ENCODE measurements around the gene FGF14.

Gene FGF14

DNA sequence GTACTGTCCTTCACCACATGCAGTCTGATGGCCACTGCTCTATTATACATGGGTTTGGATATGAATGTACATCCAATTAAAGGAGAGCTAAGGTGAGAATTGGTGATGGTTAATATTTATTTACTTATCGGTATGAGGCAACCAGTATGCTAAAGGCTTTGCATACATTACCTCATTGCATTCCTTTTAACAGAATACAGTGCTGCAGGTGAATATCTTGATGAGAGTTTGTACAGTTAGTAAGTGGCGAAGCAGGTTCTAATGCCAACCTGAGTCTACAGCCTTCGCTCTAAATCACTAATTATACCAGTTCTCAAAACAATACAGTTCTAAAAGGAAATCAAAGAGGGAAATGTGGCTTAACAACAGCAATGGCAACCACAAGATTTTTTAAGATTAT is 665.3 kb downstream of the FGF14 start:
- ATAC-seq (no peak), DNase-seq (no peak)
- Mint-ChIP-seq H3K4me3 (no peak overlapping the region), H3K4me1 (no peaks in the 10 kb centered on the region), H3K27me3 (no peaks in the 10 kb centered on the region), H3K27ac (no peak overlapping the region), H3K9me3 (no peaks in the 10 kb centered on the region), H3K36me3 (ENCODE audit: low read depth) (no peaks in the 10 kb centered on the region)

DNA sequence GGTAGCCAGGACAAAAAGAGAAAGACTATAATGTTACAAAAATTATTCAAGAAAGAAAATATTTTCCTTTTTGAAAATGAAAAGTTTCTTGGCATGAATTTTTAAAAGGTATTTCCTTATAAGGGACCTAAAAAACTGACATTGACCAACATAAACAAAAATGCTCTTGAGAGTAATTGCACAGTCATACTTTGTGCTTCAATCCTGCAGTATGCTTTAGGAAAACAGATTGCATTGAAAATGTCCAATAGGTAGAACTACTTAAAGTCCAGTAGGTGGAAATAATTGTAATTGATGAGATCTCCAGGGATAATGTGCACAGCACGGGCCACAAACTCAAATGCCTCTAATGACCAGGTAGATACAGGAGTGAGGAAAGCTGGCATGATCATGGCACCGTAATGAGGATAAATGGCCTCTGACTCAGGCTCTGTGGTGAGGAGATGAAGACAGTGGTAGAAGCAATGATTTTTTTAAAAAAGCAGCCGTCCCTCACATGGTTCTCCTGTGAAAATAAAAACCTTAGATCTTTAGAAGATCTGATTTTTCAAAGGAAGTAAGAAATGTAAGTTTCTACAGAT is 671.3 kb downstream of the FGF14 start:
- no peak overlapping the region for H3K27ac Mint-ChIP-seq
- ATAC-seq (no peak), DNase-seq (no peak)
- no peaks in the 10 kb centered on the region for H3K9me3 Mint-ChIP-seq
- H3K4me1 Mint-ChIP-seq, result no peaks in the 10 kb centered on the region
- no peak overlapping the region for H3K4me3 Mint-ChIP-seq
- H3K36me3 Mint-ChIP-seq (ENCODE audit: low read depth), result no peaks in the 10 kb centered on the region
- no peaks in the 10 kb centered on the region for H3K27me3 Mint-ChIP-seq

DNA sequence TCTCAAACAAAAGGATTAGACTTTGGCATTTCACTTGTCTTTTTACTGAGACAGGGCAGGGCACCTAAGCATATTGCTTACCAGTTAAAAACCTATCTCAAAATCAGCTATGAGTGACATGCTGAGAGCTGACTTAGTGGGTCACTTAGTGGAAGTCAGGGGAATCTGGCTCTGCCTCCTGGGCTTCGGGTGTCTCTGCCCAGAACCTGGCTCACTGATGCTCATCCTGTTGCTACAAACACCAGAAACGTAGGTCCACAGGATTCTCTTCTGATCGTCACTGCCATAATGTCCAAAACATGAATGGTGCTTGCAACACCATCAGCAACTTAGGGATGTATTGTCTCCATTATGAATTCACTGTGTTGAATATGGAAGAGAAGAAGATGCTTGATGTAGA is 673.2 kb downstream of the FGF14 start:
- DNase-seq (no peak), ATAC-seq (no peak)
- Mint-ChIP-seq H3K36me3 (ENCODE audit: low read depth) (no peaks in the 10 kb centered on the region), H3K4me3 (no peak overlapping the region), H3K9me3 (no peaks in the 10 kb centered on the region), H3K27ac (no peak overlapping the region), H3K4me1 (no peaks in the 10 kb centered on the region), H3K27me3 (no peaks in the 10 kb centered on the region)

DNA sequence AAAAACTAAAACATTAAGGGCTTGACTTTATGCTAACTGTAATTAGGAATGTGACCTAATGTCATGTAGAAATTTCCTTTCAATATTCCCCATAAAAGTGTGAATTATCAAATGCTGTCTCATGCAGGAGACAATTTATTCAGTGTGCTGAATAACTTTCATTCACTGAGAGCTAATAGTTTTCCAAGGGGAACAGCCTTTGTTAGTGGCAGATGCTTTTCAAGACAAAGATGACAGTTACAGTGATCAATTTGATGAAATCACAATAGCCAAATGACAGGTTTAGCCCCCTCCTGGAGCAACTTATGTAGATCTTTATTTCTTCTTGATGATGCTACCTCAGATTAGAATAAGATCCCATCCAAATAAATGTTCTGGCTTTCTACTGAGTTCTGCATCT is 673.8 kb downstream of the FGF14 start:
- no peaks in the 10 kb centered on the region for H3K4me1 Mint-ChIP-seq
- no peak for ATAC-seq
- no peaks in the 10 kb centered on the region for H3K27me3 Mint-ChIP-seq
- no peaks in the 10 kb centered on the region for H3K9me3 Mint-ChIP-seq
- DNase-seq, result no peak
- H3K27ac Mint-ChIP-seq, result no peak overlapping the region
- no peaks in the 10 kb centered on the region for H3K36me3 Mint-ChIP-seq (ENCODE audit: low read depth)
- no peak overlapping the region for H3K4me3 Mint-ChIP-seq

DNA sequence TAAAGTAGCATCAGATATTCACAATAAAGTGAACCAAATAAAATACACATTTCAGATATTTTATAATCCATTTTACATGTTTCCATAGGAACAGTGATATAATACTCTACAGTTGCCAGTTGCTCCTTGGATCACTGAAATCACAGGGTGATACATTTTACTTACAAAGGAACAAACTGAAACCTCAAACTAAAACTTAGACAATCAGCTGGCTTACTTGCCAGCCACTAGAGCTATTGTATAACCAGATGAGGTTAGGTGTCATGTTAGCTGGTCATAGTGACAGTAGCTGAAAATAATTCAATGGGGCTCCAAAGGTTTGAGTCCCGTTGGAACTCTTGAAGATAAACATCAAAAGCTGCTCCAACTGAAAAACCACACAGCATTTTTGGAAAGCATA is 674.7 kb downstream of the FGF14 start:
- no peak for DNase-seq
- Mint-ChIP-seq H3K4me1 (no peaks in the 10 kb centered on the region), H3K27ac (no peak overlapping the region), H3K27me3 (no peaks in the 10 kb centered on the region), H3K9me3 (no peaks in the 10 kb centered on the region), H3K36me3 (ENCODE audit: low read depth) (no peaks in the 10 kb centered on the region), H3K4me3 (no peak overlapping the region)
- ATAC-seq, result no peak

DNA sequence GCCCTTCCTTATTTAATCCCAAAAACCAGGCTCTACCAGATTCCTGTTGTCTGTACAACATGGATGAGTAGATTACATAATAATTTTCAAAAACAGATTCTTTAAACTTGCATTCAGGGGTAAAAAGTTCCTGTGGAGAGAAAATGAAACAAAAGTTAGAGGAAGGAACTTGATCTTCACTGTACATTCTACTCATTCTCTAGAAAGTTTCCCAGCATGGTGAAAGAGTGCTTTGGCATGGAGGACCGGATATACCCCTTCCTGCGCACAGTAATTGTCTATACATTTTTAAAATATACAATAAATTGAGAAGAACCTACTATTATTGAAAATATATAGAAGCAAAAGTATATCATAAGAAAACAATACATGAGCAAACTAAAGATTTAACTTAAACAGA is 675.2 kb downstream of the FGF14 start:
- Mint-ChIP-seq H3K4me3 (no peak overlapping the region), H3K36me3 (ENCODE audit: low read depth) (no peaks in the 10 kb centered on the region), H3K9me3 (no peaks in the 10 kb centered on the region), H3K4me1 (no peaks in the 10 kb centered on the region), H3K27me3 (no peaks in the 10 kb centered on the region), H3K27ac (no peak overlapping the region)
- DNase-seq (no peak), ATAC-seq (no peak)

DNA sequence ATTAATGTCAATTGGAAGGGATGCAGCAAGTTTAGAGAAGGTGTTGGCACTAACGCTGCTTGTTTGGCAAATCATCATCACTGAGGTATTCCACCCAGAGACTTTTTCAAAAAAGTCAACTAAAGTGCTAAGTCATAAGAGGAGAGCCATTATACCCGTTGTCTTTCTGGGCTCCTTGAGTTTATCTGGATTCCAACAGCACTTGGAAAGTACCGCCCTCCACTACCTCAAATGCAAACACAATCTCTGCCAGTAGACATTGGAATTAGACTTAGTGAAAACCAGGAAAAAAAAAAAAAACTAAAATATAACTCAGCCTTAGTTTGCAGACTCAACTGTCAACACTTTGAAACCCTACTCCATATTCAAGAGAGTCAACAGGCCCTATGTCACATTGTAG is 683.4 kb downstream of the FGF14 start:
- ATAC-seq (no peak), DNase-seq (no peak)
- Mint-ChIP-seq H3K4me3 (no peak overlapping the region), H3K9me3 (no peaks in the 10 kb centered on the region), H3K36me3 (ENCODE audit: low read depth) (no peaks in the 10 kb centered on the region), H3K27me3 (peaks cover 2% of the 10 kb centered on the region), H3K4me1 (no peaks in the 10 kb centered on the region), H3K27ac (no peak overlapping the region)

DNA sequence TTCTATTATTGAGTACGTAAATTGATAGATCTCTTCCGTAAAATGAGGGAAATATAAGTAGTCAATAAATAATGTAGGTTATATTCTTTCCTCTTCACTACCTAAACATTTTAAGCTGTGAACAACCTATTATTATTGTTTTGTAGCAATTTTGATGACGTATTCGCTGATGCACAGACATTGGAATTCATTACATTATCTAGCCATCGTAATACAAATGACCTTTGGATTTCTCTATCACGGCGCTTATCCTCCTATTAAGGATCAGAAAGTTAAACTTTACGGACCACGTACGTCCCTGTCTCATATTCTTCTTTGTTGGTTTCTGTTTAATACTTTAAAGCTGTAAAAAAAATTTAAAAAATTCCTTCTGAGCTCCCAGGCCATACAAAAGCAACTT is 684.5 kb downstream of the FGF14 start:
- H3K4me3 Mint-ChIP-seq, result no peak overlapping the region
- DNase-seq (no peak), ATAC-seq (no peak)
- no peaks in the 10 kb centered on the region for H3K9me3 Mint-ChIP-seq
- H3K36me3 Mint-ChIP-seq (ENCODE audit: low read depth), result no peaks in the 10 kb centered on the region
- H3K4me1 Mint-ChIP-seq, result no peaks in the 10 kb centered on the region
- peaks cover 2% of the 10 kb centered on the region for H3K27me3 Mint-ChIP-seq
- H3K27ac Mint-ChIP-seq, result no peak overlapping the region

DNA sequence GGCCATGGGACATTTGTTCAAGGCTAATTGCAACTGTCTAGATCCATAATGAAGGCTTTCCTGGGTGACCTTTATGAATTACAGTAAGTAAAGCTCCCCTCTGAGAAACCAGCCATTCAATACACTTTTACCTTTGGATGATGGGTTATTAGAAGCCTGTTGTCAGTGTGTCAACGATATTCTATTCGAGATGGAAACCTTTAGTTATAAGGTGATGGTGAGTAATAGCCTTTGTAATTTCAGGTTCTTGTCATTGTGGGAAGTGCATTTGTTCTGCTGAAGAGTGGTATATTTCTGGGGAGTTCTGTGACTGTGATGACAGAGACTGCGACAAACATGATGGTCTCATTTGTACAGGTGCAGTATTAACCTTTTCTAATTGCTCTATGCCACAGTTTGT is 687.7 kb downstream of the FGF14 start:
- Mint-ChIP-seq H3K9me3 (no peaks in the 10 kb centered on the region), H3K27ac (no peak overlapping the region), H3K4me1 (no peaks in the 10 kb centered on the region), H3K27me3 (peaks cover 11% of the 10 kb centered on the region), H3K36me3 (ENCODE audit: low read depth) (no peaks in the 10 kb centered on the region), H3K4me3 (no peak overlapping the region)
- DNase-seq, result no peak
- no peak for ATAC-seq

DNA sequence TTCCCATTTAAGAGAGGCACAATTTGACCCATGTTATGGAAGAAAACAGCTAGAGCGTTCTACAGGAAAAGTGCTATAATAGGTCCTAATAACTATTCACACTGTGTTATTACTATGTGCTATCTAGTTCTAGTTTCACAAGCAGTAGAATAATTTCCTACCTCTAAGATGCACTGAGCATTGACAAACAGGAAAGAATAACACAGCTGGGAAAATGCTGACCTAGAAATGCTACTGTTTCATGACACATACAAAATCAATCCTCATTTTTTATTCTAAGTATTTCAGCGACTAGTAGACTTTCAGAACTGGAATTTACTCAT is 689.9 kb downstream of the FGF14 start:
- Mint-ChIP-seq H3K4me1 (no peaks in the 10 kb centered on the region), H3K27me3 (peaks cover 9% of the 10 kb centered on the region), H3K4me3 (no peak overlapping the region), H3K27ac (no peak overlapping the region), H3K9me3 (no peaks in the 10 kb centered on the region), H3K36me3 (ENCODE audit: low read depth) (no peaks in the 10 kb centered on the region)
- ATAC-seq, result no peak
- DNase-seq, result no peak

DNA sequence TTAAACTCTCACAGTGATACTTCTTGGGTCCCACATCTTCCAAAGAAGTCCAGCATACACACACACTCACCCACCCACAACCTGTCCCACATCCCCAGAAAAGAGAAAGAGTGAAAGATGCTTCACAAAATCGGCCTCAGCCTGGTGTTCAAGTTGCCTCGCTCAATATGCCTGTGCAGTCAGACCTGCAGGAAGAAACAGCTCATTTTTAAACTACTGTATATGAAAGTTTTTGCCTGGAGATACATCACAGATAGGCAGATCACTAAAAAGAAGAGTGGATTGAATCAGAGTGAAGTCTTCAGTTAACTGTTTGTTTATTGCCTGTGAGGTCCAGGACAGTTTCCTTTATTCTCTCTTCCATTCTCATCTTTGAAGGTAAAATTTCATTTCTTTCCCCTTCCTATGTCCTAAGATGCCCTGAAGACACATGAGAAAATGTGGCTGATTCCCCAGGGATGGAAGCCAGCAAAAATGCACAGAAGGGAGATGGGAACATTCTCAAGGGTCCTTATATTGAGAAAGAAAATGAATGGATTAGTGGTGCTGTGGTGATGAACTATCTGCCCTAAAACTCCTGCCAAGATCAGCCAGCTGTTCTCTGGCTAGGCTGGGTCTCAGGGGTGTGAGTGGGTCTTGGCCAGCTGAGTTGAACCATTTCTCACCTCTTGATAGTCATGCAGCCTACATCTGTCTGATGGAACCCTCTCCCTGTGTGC is 690.4 kb downstream of the FGF14 start:
- Mint-ChIP-seq H3K9me3 (no peaks in the 10 kb centered on the region), H3K27ac (no peak overlapping the region), H3K27me3 (peaks cover 9% of the 10 kb centered on the region), H3K36me3 (ENCODE audit: low read depth) (no peaks in the 10 kb centered on the region), H3K4me1 (peaks cover 5% of the 10 kb centered on the region), H3K4me3 (no peak overlapping the region)
- ATAC-seq, result no peak
- no peak for DNase-seq

DNA sequence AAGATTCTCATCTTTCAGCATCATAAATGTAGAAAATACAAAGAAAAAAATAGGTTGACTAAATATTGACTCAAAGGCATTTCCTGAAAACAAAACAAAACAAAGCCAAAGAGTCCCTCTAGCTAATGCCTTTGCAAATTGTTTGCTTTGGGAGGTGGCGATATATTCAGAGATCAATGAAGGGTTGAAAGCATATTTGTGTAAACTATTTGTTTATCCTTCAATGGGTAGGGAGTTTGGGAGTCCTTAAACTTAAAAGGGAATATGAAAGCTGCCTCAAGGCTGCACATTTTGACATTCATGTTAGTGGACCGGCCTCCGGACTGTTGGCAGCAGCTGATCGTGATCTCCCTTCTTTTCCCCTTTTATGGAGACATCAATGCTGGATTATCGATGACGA is 691.9 kb downstream of the FGF14 start:
- Mint-ChIP-seq H3K4me3 (no peak overlapping the region), H3K9me3 (no peaks in the 10 kb centered on the region), H3K27me3 (peaks cover 12% of the 10 kb centered on the region), H3K27ac (no peak overlapping the region), H3K36me3 (ENCODE audit: low read depth) (no peaks in the 10 kb centered on the region), H3K4me1 (peaks cover 8% of the 10 kb centered on the region)
- ATAC-seq (no peak), DNase-seq (no peak)

DNA sequence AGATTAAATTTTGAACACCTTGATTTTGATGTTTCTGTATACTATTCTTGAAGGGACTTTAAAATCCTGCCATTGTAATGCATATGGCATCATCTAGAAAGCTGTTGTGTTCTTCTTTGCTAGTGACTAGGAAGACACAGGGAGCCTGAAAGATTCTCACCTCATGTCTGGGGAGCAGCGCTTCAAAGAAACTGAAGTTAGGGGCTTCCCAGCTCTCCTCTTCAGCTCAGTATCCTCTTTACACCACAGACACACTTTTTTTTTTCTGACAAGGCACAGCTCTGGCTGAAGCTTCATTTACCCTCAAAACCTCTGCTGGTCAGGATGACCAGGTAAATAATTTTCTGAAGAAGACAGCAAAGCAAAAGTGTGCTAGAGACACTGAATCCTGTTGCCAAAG is 693.7 kb downstream of the FGF14 start:
- ATAC-seq, result no peak
- Mint-ChIP-seq H3K36me3 (ENCODE audit: low read depth) (no peaks in the 10 kb centered on the region), H3K27me3 (peaks cover 14% of the 10 kb centered on the region)

DNA sequence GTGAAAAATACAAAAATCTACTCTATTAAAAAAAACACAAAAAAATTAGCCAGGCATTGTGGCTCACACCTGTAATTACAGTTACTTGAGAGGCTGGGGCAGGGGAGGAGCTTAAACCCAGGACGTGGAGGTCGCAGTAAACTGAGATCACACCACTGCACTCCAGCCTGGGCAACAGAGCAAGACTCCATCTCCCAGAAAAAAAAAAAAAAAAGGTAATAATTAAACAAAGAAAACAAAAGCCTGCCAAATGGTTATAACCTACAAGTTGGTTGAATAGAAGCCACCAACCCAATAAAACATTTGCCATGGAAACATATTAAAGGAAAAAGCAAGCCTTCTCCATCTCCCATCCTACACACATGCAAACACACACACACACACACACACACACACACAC is 694.2 kb downstream of the FGF14 start:
- H3K4me1 Mint-ChIP-seq, result peaks cover 8% of the 10 kb centered on the region
- H3K27ac Mint-ChIP-seq, result no peak overlapping the region

More for the DNA sequence above, 693.7 kb downstream of the FGF14 start:
- Mint-ChIP-seq H3K4me3 (no peak overlapping the region), H3K27ac (no peak overlapping the region), H3K4me1 (peaks cover 8% of the 10 kb centered on the region), H3K9me3 (no peaks in the 10 kb centered on the region)
- DNase-seq, result no peak

DNA sequence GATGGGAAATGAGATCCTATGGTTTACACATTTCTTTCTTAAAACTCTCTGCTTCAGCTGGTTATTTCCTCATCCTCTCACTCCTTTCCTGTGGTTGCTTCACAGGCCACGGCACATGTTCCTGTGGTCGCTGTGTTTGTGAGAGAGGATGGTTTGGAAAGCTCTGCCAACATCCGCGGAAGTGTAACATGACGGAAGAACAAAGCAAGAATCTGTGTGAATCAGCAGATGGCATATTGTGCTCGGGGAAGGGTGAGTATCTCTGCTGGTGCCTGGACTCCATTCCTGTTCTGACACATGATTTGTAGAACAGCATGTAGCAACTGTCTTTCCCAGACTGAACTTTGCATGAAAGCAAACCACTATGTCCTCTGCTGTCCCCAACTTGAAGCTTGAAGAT is 695.2 kb downstream of the FGF14 start:
- H3K4me3 Mint-ChIP-seq, result no peak overlapping the region

More for the DNA sequence above, 694.2 kb downstream of the FGF14 start:
- Mint-ChIP-seq H3K9me3 (no peaks in the 10 kb centered on the region), H3K36me3 (ENCODE audit: low read depth) (no peaks in the 10 kb centered on the region), H3K4me3 (no peak overlapping the region), H3K27me3 (peaks cover 14% of the 10 kb centered on the region)
- ATAC-seq, result no peak
- DNase-seq, result no peak

DNA sequence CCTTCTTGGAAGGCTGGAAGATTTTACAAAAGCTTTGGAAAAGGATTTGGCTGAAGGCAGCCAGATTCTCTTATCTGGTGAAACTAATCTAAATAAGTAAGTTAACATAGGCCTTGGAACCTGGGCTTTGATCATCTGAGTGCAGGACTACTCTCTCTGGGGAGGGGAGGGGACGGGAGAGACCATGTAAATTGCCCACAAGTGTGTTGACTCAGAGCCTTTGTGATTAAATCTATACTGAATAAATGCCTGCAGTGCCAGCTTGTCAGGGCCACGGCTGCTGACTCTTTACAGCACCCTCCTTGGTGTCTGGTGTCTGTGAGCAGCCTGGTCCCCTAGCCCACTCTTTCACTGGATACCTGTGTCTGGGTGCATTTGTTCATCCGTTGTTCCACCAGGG is 698.0 kb downstream of the FGF14 start:
- ATAC-seq, result no peak
- Mint-ChIP-seq H3K4me3 (no peak overlapping the region), H3K4me1 (peaks cover 8% of the 10 kb centered on the region), H3K9me3 (no peaks in the 10 kb centered on the region), H3K36me3 (ENCODE audit: low read depth) (no peaks in the 10 kb centered on the region), H3K27ac (no peak overlapping the region), H3K27me3 (peaks cover 6% of the 10 kb centered on the region)
- DNase-seq, result no peak

More for the DNA sequence above, 695.2 kb downstream of the FGF14 start:
- Mint-ChIP-seq H3K9me3 (no peaks in the 10 kb centered on the region), H3K4me1 (peaks cover 8% of the 10 kb centered on the region), H3K27ac (no peak overlapping the region), H3K27me3 (peaks cover 14% of the 10 kb centered on the region), H3K36me3 (ENCODE audit: low read depth) (no peaks in the 10 kb centered on the region)
- ATAC-seq (peak; percentile 33), DNase-seq (peak; percentile 3)

Data from activated naive CD8-positive, alpha-beta T cell treated with anti-CD3 and anti-CD28 coated beads, Interleukin-2, amount 50 U/mL, for 24 hours (primary cell).